ENCODE results near the gene LRRTM1.

Gene LRRTM1

DNA sequence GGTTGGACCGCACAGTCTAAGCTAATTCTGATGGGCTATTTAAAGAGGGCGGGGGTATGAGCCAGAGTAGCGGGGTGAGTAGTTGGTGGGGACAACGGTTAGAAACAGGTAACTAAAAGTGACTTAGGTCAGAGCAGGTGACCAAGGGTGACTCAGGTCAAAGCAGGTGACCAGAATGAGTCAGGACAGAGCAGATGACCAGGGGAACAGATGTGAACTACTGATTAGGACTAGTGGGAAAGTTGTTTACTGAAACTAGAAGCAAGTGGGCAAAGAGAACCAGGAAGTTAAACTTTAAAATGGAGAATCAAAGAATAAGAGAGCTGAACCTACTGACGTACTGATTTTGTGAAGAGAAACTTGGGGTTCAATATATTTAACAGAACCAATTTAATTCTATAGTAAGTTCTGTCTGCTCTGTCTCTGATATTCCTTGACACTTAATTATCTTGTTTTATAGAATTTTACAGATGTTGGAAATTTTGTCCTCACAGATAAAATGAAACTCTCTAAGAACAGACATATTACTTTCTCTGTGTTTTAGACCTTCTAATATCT is 7.8 kb upstream of the LRRTM1 start:
- Histone ChIP-seq H3K27ac (replicated peaks) (no peak overlapping the region), H3K27me3 (ENCODE audit: insufficient read depth, poor library complexity, severe bottlenecking) (no peaks in the 10 kb centered on the region), H3K4me3 (replicated peaks; ENCODE audit: insufficient read depth, low read length) (no peak overlapping the region)
- TF ChIP-seq SPI1 (IDR thresholded peaks at IDR 0.05; ENCODE audit: borderline replicate concordance, low read depth): no peak
- TF ChIP-seq, protein P1, sequence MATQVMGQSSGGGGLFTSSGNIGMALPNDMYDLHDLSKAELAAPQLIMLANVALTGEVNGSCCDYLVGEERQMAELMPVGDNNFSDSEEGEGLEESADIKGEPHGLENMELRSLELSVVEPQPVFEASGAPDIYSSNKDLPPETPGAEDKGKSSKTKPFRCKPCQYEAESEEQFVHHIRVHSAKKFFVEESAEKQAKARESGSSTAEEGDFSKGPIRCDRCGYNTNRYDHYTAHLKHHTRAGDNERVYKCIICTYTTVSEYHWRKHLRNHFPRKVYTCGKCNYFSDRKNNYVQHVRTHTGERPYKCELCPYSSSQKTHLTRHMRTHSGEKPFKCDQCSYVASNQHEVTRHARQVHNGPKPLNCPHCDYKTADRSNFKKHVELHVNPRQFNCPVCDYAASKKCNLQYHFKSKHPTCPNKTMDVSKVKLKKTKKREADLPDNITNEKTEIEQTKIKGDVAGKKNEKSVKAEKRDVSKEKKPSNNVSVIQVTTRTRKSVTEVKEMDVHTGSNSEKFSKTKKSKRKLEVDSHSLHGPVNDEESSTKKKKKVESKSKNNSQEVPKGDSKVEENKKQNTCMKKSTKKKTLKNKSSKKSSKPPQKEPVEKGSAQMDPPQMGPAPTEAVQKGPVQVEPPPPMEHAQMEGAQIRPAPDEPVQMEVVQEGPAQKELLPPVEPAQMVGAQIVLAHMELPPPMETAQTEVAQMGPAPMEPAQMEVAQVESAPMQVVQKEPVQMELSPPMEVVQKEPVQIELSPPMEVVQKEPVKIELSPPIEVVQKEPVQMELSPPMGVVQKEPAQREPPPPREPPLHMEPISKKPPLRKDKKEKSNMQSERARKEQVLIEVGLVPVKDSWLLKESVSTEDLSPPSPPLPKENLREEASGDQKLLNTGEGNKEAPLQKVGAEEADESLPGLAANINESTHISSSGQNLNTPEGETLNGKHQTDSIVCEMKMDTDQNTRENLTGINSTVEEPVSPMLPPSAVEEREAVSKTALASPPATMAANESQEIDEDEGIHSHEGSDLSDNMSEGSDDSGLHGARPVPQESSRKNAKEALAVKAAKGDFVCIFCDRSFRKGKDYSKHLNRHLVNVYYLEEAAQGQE (IDR thresholded peaks at IDR 0.05; ENCODE audit: insufficient replicate concordance, low read depth): no peak
- TF ChIP-seq GABPA (IDR thresholded peaks at IDR 0.05; ENCODE audit: low read depth): no peak
- no peak for TF ChIP-seq POLR2AphosphoS5 (IDR thresholded peaks at IDR 0.05; ENCODE audit: low read depth)
- TF ChIP-seq, protein P2, sequence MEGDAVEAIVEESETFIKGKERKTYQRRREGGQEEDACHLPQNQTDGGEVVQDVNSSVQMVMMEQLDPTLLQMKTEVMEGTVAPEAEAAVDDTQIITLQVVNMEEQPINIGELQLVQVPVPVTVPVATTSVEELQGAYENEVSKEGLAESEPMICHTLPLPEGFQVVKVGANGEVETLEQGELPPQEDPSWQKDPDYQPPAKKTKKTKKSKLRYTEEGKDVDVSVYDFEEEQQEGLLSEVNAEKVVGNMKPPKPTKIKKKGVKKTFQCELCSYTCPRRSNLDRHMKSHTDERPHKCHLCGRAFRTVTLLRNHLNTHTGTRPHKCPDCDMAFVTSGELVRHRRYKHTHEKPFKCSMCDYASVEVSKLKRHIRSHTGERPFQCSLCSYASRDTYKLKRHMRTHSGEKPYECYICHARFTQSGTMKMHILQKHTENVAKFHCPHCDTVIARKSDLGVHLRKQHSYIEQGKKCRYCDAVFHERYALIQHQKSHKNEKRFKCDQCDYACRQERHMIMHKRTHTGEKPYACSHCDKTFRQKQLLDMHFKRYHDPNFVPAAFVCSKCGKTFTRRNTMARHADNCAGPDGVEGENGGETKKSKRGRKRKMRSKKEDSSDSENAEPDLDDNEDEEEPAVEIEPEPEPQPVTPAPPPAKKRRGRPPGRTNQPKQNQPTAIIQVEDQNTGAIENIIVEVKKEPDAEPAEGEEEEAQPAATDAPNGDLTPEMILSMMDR (IDR thresholded peaks at IDR 0.05; ENCODE audit: insufficient read depth, low read length): no peak
- no peak for DNase-seq (ENCODE audit: low read depth in 1 of 2, low spot score in 1 of 2)

DNA sequence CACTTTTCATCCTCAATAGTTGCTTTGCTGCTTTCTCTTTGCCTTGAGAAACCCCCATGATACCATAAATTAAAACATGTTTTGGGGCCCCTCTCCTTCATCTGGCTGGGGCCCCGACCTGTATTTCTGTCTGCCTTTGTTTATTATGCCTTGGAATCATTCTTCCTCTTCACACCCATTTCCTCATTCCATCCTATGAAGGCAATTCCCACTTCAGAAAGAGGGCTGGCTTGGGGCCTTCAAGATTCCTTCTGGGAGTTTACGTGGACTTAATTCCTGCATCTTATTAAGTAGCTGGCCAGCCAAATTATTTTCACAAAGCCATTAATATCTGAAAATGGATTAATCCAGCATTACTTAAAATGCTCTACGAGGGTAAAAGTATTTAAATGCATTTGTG is 6.8 kb upstream of the LRRTM1 start:
- no peak for DNase-seq (ENCODE audit: low read depth in 1 of 2, low spot score in 1 of 2)
- Histone ChIP-seq H3K27ac (replicated peaks) (no peak overlapping the region), H3K27me3 (ENCODE audit: insufficient read depth, poor library complexity, severe bottlenecking) (no peaks in the 10 kb centered on the region), H3K4me3 (replicated peaks; ENCODE audit: insufficient read depth, low read length) (no peak overlapping the region)
- TF ChIP-seq GABPA (IDR thresholded peaks at IDR 0.05; ENCODE audit: low read depth): no peak

DNA sequence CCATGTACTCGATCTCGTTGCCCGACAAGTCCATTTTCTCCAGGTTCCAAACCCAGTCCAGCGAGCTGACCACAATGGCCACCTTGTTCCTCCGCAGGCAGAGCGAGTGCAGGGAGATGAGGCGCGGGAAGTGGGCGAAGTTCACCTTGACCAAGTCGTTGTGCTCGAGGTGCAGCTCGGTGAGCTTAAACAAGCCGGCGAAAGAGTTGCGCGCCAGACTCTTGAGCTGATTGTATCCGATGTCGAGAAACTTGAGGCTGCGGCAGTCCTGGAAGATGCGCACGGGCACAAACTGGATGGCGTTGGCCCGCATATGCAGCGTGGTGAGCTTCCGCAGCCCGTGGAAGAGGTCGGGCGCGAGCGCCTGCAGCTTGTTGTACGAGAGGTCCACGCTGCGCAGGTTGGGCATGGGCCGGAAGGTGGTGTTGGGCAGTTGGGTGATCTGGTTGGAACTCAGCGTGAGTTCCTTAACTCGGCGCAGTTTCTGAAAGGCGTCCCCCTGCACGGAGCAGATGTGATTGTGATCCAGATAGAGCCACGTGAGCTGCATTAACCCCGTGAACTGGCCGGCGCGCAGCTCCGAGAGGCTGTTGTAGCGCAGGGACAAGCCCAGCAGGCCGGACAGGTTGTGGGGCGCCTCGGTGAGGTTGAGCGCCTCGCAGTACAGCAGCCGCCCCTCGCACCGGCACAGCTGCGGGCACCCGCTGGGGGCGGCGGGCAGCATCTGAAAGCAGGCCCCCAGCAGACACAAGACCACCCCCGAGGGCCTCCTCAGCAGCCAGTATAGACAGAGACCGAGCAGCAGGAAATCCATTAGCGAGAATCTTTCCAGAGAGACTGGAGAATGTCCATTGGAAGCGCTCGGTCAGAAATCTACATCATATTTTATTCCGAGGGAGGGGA is 1.3 kb downstream of the LRRTM1 start:
- TF ChIP-seq, protein P2 (IDR thresholded peaks at IDR 0.05; ENCODE audit: insufficient read depth, low read length): no peak
- no peak for TF ChIP-seq GABPA (IDR thresholded peaks at IDR 0.05; ENCODE audit: low read depth)
- no peak for TF ChIP-seq SPI1 (IDR thresholded peaks at IDR 0.05; ENCODE audit: borderline replicate concordance, low read depth)
- DNase-seq (ENCODE audit: low read depth in 1 of 2, low spot score in 1 of 2): no peak
- H3K27me3 ChIP-seq (ENCODE audit: insufficient read depth, poor library complexity, severe bottlenecking): peaks cover 29% of the 10 kb centered on the region
- no peak overlapping the region for H3K4me3 ChIP-seq (replicated peaks; ENCODE audit: insufficient read depth, low read length)
- H3K27ac ChIP-seq (replicated peaks): no peak overlapping the region

DNA sequence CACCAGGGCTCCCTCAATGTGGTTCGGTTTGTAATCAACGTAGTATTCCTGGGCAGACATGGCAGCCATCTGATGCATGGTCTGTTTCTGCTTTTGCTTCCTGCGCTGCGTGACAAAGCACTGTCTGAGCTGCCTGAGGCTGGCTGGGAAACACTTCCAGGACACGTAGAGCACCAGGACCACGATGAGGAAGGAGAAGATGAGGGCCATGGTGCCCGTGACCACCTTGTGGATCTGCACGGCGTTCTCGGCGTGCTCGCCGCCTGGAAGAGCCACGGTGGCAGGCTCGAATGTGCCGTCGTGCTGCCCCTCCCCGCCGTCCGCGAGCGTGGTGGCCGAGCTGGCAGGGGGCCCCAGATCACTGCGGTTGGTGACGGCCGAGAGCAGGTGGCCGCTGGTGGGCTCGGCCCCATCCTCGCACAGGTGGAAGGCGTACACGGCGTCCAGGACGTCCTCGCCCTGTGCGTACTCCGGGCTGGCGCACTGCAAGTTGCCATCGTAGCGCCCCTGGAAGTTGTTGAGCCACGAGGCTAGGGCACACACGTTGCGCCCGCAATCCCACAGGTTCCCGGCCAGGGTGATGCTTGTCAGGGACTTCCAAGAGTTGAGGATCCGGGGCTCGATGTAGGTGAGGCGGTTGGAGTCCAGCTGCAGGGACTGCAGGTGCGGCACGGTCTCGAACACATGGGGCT is 2.1 kb downstream of the LRRTM1 start:
- TF ChIP-seq, protein P1 (IDR thresholded peaks at IDR 0.05; ENCODE audit: insufficient replicate concordance, low read depth): no peak
- TF ChIP-seq SPI1 (IDR thresholded peaks at IDR 0.05; ENCODE audit: borderline replicate concordance, low read depth) (no peak), GABPA (IDR thresholded peaks at IDR 0.05; ENCODE audit: low read depth) (no peak), POLR2AphosphoS5 (IDR thresholded peaks at IDR 0.05; ENCODE audit: low read depth) (no peak)
- TF ChIP-seq, protein P2 (IDR thresholded peaks at IDR 0.05; ENCODE audit: insufficient read depth, low read length): no peak
- no peak overlapping the region for H3K27ac ChIP-seq (replicated peaks)
- DNase-seq (ENCODE audit: low read depth in 1 of 2, low spot score in 1 of 2): no peak
- peaks cover 29% of the 10 kb centered on the region for H3K27me3 ChIP-seq (ENCODE audit: insufficient read depth, poor library complexity, severe bottlenecking)
- H3K4me3 ChIP-seq (replicated peaks; ENCODE audit: insufficient read depth, low read length): no peak overlapping the region
